Stimulated activated naive CD8-positive, alpha-beta T cell treated with anti-CD3 and anti-CD28 coated beads, Interleukin-15, Interleukin-2, amounts not matched to agents 100 ng/mL and 50 ng/mL, for 24 hours (primary cell): ENCODE results near the gene EIF4B.

Experiments used
- H3K27ac Mint-ChIP-seq: one replicate; pipeline ENCODE4 v1.8.0; 2021; ENCODE audit warnings: mild to moderate bottlenecking, mixed read lengths
- H3K27me3 Mint-ChIP-seq: one replicate; pipeline ENCODE4 v1.8.0; 2021; ENCODE audit warnings: mixed read lengths
- H3K36me3 Mint-ChIP-seq: one replicate; pipeline ENCODE4 v1.8.0; 2021; ENCODE audit warnings: low read depth, mixed read lengths
- H3K4me1 Mint-ChIP-seq: one replicate; pipeline ENCODE4 v1.8.0; 2021; ENCODE audit warnings: low read depth, mixed read lengths
- H3K4me3 Mint-ChIP-seq: one replicate; pipeline ENCODE4 v1.8.0; 2021; ENCODE audit warnings: mild to moderate bottlenecking, mixed read lengths
- H3K9me3 Mint-ChIP-seq: one replicate; pipeline ENCODE4 v1.8.0; 2021; ENCODE audit warnings: mixed read lengths

Gene EIF4B, protein sequence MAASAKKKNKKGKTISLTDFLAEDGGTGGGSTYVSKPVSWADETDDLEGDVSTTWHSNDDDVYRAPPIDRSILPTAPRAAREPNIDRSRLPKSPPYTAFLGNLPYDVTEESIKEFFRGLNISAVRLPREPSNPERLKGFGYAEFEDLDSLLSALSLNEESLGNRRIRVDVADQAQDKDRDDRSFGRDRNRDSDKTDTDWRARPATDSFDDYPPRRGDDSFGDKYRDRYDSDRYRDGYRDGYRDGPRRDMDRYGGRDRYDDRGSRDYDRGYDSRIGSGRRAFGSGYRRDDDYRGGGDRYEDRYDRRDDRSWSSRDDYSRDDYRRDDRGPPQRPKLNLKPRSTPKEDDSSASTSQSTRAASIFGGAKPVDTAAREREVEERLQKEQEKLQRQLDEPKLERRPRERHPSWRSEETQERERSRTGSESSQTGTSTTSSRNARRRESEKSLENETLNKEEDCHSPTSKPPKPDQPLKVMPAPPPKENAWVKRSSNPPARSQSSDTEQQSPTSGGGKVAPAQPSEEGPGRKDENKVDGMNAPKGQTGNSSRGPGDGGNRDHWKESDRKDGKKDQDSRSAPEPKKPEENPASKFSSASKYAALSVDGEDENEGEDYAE

GRCh38 chr12:53005986-53006809, at the start of gene EIF4B:
TSS of gene EIF4B (plus strand) at chr12:53006456. CDS start at chr12:53006484, 28 bp downstream.
- Mint-ChIP-seq H3K4me3 (peak within 1 kb of the TSS; percentile 91), H3K4me1 (peaks cover 63% of the 10 kb centered on the region), H3K9me3 (no peaks in the 10 kb centered on the region), H3K27ac (peak within 1 kb of the TSS; percentile 95), H3K36me3 (peaks cover 48% of the 10 kb centered on the region), H3K27me3 (peaks cover 2% of the 10 kb centered on the region)

DNA sequence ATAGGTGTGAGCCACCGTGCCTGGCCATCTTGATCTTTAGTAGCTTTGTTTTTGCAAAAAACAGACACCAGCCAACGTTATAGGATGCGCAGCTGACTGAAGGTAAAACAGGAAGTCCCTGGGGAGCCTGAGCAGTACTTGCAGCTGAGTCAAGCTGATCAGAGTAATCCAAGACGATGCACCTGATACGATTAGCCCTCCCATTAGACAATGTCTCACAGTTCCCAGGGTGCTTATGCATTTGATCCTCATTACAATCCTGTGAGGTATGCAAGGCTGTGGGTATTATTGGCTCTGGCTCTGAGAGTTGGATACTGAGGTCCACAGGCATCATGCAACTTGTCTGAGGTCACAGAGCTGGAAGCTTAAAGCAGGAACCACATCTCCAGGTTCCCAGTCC, 49.3 kb upstream of the EIF4B start:
- Mint-ChIP-seq H3K4me3 (no peak overlapping the region), H3K36me3 (no peaks in the 10 kb centered on the region), H3K27ac (no peak overlapping the region), H3K9me3 (no peaks in the 10 kb centered on the region), H3K4me1 (no peaks in the 10 kb centered on the region), H3K27me3 (no peaks in the 10 kb centered on the region)

DNA sequence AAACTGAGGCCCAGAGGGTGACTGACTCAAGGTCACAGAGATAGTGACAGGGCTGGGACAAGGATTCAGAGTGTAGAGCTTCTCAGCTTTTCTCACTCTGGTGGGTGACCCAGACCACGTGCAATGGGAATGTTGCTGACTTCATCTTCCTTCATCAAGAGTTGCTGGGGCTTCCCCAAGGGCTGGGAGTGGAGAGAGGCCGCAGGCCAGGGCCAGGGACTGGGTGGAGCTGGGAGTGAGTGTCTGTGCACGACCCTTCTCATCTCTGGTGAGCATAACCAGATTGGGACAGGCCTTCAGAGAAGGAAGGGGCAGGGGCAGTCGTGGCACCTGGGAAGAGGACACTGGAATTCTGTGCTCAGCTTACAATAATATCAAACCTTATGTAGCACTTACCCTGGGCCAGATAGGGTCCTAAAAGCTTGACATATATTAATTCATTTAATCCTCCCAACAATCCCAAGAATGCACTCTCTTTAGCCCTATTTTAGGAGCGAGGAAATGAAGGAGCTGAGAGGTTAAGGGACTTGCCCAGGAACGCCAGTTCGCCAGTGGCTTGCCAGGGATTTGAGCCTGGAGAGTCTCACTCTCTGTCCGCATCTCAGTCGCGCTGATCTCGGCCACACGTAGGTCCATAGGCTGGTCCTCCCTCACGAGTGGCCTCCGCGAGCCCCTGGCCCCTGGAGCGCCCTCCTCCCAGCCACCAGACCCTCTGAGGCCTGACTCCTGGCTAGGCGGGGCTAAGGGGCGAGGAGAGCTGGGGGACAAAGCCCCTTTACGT, 41.5 kb upstream of the EIF4B start:
- no peaks in the 10 kb centered on the region for H3K9me3 Mint-ChIP-seq
- H3K4me1 Mint-ChIP-seq, result no peaks in the 10 kb centered on the region
- no peaks in the 10 kb centered on the region for H3K36me3 Mint-ChIP-seq
- H3K27ac Mint-ChIP-seq, result no peak overlapping the region
- peaks cover 4% of the 10 kb centered on the region for H3K27me3 Mint-ChIP-seq
- no peak overlapping the region for H3K4me3 Mint-ChIP-seq

GRCh38 chr12:52965337-52965731, 40.9 kb upstream of the EIF4B start:
- no peak overlapping the region for H3K4me3 Mint-ChIP-seq
- no peaks in the 10 kb centered on the region for H3K36me3 Mint-ChIP-seq
- H3K27me3 Mint-ChIP-seq, result peaks cover 4% of the 10 kb centered on the region
- no peak overlapping the region for H3K27ac Mint-ChIP-seq
- H3K9me3 Mint-ChIP-seq, result no peaks in the 10 kb centered on the region
- no peaks in the 10 kb centered on the region for H3K4me1 Mint-ChIP-seq

DNA sequence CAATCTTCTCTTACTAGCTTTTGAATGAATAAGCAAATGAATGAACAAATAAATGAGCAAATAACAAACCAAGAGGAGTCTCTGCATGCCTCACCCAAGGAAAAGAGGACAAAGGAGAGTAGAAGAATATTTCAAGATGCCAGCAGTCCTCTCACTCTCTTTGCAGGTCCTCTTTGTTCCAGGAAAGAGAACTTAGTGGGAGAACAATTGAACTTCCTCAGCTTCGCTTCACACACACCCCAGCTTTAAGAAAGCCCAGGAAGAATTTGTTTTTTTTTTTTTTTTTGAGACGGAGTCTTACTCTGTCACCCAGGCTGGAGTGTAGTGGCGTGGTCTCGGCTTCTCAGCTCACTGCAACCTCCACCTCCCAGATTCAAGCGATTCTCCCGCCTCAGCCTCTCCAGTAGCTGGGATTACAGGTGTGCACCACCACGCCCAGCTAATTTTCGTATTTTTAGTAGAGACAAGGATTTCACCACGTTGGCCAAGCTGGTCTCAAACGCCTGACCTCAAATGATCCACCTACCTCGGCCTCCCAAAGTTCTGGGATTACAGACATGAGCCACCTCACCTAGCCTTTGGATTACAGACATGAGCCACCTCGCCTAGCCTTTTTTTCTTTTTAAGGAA, 37.0 kb upstream of the EIF4B start:
- Mint-ChIP-seq H3K4me1 (no peaks in the 10 kb centered on the region), H3K36me3 (no peaks in the 10 kb centered on the region), H3K27ac (no peak overlapping the region), H3K4me3 (no peak overlapping the region), H3K27me3 (no peaks in the 10 kb centered on the region), H3K9me3 (no peaks in the 10 kb centered on the region)

- Mint-ChIP-seq H3K36me3 (no peaks in the 10 kb centered on the region), H3K27me3 (no peaks in the 10 kb centered on the region), H3K4me3 (no peak overlapping the region), H3K9me3 (no peaks in the 10 kb centered on the region), H3K4me1 (no peaks in the 10 kb centered on the region), H3K27ac (no peak overlapping the region)
Observed at GRCh38 chr12:52969828-52970569, 36.3 kb upstream of the EIF4B start.

GRCh38 chr12:52971679-52972329, 34.5 kb upstream of the EIF4B start:
- H3K36me3 Mint-ChIP-seq, result no peaks in the 10 kb centered on the region
- no peak overlapping the region for H3K27ac Mint-ChIP-seq
- H3K27me3 Mint-ChIP-seq, result peaks cover 5% of the 10 kb centered on the region
- no peaks in the 10 kb centered on the region for H3K4me1 Mint-ChIP-seq
- H3K9me3 Mint-ChIP-seq, result no peaks in the 10 kb centered on the region
- no peak overlapping the region for H3K4me3 Mint-ChIP-seq

- no peaks in the 10 kb centered on the region for H3K4me1 Mint-ChIP-seq
- H3K9me3 Mint-ChIP-seq, result no peaks in the 10 kb centered on the region
- no peak overlapping the region for H3K27ac Mint-ChIP-seq
- no peak overlapping the region for H3K4me3 Mint-ChIP-seq
- H3K27me3 Mint-ChIP-seq, result peaks cover 15% of the 10 kb centered on the region
- no peaks in the 10 kb centered on the region for H3K36me3 Mint-ChIP-seq
Observed at GRCh38 chr12:52975204-52975603, 31.1 kb upstream of the EIF4B start.

GRCh38 chr12:52975820-52976573, 30.3 kb upstream of the EIF4B start:
- Mint-ChIP-seq H3K27ac (no peak overlapping the region), H3K9me3 (no peaks in the 10 kb centered on the region), H3K4me3 (no peak overlapping the region), H3K27me3 (peaks cover 18% of the 10 kb centered on the region), H3K4me1 (no peaks in the 10 kb centered on the region), H3K36me3 (no peaks in the 10 kb centered on the region)

DNA sequence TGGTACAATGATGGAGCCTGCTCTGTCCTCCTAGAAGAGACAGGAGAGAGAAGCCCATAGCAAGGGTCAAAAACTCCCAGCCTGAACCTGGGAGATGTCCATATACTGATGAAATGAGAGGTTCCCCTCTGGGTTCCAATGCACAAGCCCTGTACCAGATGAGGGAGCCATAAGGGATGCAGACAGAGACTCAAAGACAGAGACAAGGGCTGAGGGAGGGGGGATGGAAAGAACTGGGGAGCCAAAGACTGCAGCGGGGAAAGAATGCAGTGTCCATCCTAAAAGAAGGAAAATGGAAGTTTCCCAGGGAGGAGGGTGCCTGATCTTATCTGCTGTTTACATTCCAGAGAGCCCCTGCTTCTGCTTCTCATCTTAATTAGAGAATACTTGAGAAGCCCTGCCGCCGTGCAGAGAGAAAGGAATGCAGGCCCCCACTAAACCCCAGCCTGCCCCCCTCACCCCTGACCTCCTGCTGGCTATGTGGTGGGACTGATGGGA, 29.6 kb upstream of the EIF4B start:
- Mint-ChIP-seq H3K36me3 (no peaks in the 10 kb centered on the region), H3K4me3 (no peak overlapping the region)

GRCh38 chr12:52977170-52977569, 29.1 kb upstream of the EIF4B start:
- H3K4me1 Mint-ChIP-seq, result no peaks in the 10 kb centered on the region
- H3K9me3 Mint-ChIP-seq, result no peaks in the 10 kb centered on the region
- H3K4me3 Mint-ChIP-seq, result no peak overlapping the region

More for the DNA sequence above, 29.6 kb upstream of the EIF4B start:
- H3K27me3 Mint-ChIP-seq, result peaks cover 18% of the 10 kb centered on the region
- no peaks in the 10 kb centered on the region for H3K4me1 Mint-ChIP-seq
- no peaks in the 10 kb centered on the region for H3K9me3 Mint-ChIP-seq
- no peak overlapping the region for H3K27ac Mint-ChIP-seq

DNA sequence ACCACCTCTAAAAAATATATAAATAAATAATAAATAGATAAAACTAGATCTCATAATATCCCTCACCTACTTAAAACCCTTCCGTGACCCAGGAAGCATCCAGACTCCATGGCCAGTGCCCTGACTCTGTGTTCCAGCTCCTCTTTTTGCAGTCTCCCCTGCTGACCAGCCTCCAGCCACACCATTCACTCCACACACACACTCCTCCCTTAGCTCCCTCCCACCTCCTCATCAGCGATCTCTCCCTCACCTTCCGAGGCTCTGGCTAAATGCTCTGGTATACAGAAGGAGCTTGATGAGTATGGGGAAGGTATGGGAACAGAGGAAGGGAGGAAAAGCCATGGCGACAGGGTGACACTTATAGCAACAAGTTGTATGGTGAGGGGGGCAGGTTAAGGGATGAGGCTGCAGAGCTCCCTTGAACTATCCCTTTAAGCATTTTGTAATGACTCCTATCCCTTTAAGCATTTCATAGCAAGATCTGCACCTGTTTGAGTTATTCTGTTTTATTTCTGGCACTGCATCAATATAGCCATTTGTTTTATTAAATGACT, 26.1 kb upstream of the EIF4B start:
- no peaks in the 10 kb centered on the region for H3K9me3 Mint-ChIP-seq
- H3K4me3 Mint-ChIP-seq, result no peak overlapping the region
- no peaks in the 10 kb centered on the region for H3K4me1 Mint-ChIP-seq
- H3K27me3 Mint-ChIP-seq, result peaks cover 18% of the 10 kb centered on the region
- H3K36me3 Mint-ChIP-seq, result no peaks in the 10 kb centered on the region
- H3K27ac Mint-ChIP-seq, result no peak overlapping the region

More at GRCh38 chr12:52977170-52977569, 29.1 kb upstream of the EIF4B start:
- no peaks in the 10 kb centered on the region for H3K36me3 Mint-ChIP-seq
- H3K27me3 Mint-ChIP-seq, result peaks cover 18% of the 10 kb centered on the region
- H3K27ac Mint-ChIP-seq, result no peak overlapping the region
